ENCODE data around the gene BCL2L2.

GRCh38 chr14:23300687-23301223 is 5.9 kb upstream of the BCL2L2 start:
- TF ChIP-seq CTCF (IDR thresholded peaks at IDR 0.05): no peak
- TF ChIP-seq POLR2A (IDR thresholded peaks at IDR 0.05): peak; percentile 5
